ENCODE measurements around the gene OPTN. TPM values are rescaled to one million over a fixed set of nuclear protein-coding genes. Genes with fewer than 3 reads are reported as not detected.

The OPTN gene
- total and polyA plus RNA-seq, 2 experiments from 2014 or later = 48.7 to 79.4 TPM

DNA sequence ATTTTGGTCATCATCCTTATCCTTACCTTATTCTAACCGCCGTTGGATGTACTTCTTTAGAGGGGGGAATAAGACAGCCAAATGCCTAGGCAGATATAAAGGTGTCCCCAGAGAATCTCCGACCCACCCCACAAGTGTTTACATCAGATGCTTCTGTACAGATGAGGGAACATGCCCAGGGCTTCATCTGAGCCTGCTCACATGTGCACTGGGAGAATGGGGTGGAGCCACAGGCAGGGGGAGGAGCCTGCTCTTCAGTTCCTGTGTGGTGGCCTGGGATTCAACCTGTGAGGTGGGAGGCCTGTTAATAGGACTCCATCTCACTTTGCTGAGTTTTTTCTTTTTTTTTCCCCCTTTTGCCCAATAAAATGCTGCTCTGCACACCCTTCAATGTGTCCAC lies 27.6 kb upstream of the OPTN start:
- Histone ChIP-seq H3K4me3 (no peak overlapping the region), H3K9me3 (ENCODE audit: low read depth) (no peaks in the 10 kb centered on the region), H2AFZ (no peak overlapping the region), H3K36me3 (replicated peaks; ENCODE audit: insufficient read depth, low read depth) (no peaks in the 10 kb centered on the region), H3K27me3 (no peaks in the 10 kb centered on the region), H3K4me1 (ENCODE audit: insufficient read depth) (peaks cover 7% of the 10 kb centered on the region), H4K20me1 (ENCODE audit: insufficient read depth, poor library complexity, severe bottlenecking) (no peaks in the 10 kb centered on the region), H3K4me2 (no peak overlapping the region), H3K27ac (no peak overlapping the region), H3K9me2 (replicated peaks; ENCODE audit: insufficient read depth) (no peaks in the 10 kb centered on the region), H3K79me2 (no peaks in the 10 kb centered on the region)
- WGBS (ENCODE audit: low lambda C conversion rate, missing lambda C conversion rate) = 93% methylated on average over 3 of the region's 3 CpGs
- TF ChIP-seq, protein P1, sequence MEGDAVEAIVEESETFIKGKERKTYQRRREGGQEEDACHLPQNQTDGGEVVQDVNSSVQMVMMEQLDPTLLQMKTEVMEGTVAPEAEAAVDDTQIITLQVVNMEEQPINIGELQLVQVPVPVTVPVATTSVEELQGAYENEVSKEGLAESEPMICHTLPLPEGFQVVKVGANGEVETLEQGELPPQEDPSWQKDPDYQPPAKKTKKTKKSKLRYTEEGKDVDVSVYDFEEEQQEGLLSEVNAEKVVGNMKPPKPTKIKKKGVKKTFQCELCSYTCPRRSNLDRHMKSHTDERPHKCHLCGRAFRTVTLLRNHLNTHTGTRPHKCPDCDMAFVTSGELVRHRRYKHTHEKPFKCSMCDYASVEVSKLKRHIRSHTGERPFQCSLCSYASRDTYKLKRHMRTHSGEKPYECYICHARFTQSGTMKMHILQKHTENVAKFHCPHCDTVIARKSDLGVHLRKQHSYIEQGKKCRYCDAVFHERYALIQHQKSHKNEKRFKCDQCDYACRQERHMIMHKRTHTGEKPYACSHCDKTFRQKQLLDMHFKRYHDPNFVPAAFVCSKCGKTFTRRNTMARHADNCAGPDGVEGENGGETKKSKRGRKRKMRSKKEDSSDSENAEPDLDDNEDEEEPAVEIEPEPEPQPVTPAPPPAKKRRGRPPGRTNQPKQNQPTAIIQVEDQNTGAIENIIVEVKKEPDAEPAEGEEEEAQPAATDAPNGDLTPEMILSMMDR (IDR thresholded peaks at IDR 0.05; ENCODE audit: poor library complexity) = no peak
- no peak for DNase-seq (ENCODE audit: low spot score)

DNA sequence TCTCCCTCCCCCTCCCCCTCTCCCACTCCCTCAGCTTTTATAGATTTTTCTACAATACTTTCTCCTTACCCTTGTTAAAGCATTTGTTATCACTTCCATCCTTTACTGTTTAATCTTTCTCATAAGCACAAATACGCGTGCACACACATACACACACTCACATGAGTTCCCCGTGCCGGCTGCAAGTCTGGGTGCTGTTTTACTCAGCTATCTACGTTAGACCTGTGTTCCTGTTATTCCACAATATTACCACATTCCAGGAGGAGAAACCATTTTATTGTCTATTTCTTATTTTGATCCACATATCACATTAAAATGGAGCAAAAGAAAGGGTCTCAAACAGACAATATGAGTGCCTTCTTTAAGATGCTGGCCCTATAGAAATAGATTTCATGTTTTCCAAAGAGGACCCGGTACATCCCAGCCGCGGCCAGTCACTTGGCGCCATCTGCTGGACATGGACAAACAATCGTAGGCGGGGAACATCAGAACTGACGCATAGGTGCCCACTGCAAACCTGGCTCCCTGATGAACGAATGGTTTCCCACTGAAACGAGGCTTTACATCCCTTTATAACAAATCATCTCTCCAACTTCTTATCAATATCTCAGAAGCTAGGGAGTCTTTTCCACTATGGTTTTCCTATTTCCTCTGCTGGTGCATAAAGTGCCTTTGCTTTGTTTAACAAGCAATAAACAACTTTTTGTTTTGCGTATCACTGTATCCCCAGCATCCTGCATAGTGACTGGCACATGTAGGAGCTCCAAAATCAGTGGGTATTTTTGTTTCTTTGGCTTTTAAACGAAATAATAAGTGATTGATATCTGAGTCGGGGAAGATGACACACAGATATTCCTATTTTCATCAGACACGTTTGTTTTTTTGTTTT lies 25.2 kb upstream of the OPTN start:
- H3K27me3 ChIP-seq = no peaks in the 10 kb centered on the region
- H3K4me2 ChIP-seq = no peak overlapping the region
- 30% methylated on average over 18 of the region's 18 CpGs for whole genome bisulfite sequencing (ENCODE audit: low lambda C conversion rate, missing lambda C conversion rate)
- TF ChIP-seq, protein P1 (IDR thresholded peaks at IDR 0.05; ENCODE audit: poor library complexity) = peak; percentile 88
- TF ChIP-seq EZH2 (IDR thresholded peaks at IDR 0.05; ENCODE audit: borderline replicate concordance) = no peak
- TF ChIP-seq EZH2phosphoT487 (IDR thresholded peaks at IDR 0.05; ENCODE audit: low read depth, severe bottlenecking, unreplicated experiment) = no peak
- H3K27ac ChIP-seq = no peak overlapping the region
- H3K9me3 ChIP-seq (ENCODE audit: low read depth) = no peaks in the 10 kb centered on the region
- H3K9me2 ChIP-seq (replicated peaks; ENCODE audit: insufficient read depth) = no peaks in the 10 kb centered on the region
- H3K4me1 ChIP-seq (ENCODE audit: insufficient read depth) = peaks cover 14% of the 10 kb centered on the region
- H2AFZ ChIP-seq = no peak overlapping the region
- H4K20me1 ChIP-seq (ENCODE audit: insufficient read depth, poor library complexity, severe bottlenecking) = no peaks in the 10 kb centered on the region
- H3K79me2 ChIP-seq = no peaks in the 10 kb centered on the region
- H3K36me3 ChIP-seq (replicated peaks; ENCODE audit: insufficient read depth, low read depth) = no peaks in the 10 kb centered on the region
- DNase-seq (ENCODE audit: low spot score) = peak; percentile 89
- no peak overlapping the region for H3K4me3 ChIP-seq

DNA sequence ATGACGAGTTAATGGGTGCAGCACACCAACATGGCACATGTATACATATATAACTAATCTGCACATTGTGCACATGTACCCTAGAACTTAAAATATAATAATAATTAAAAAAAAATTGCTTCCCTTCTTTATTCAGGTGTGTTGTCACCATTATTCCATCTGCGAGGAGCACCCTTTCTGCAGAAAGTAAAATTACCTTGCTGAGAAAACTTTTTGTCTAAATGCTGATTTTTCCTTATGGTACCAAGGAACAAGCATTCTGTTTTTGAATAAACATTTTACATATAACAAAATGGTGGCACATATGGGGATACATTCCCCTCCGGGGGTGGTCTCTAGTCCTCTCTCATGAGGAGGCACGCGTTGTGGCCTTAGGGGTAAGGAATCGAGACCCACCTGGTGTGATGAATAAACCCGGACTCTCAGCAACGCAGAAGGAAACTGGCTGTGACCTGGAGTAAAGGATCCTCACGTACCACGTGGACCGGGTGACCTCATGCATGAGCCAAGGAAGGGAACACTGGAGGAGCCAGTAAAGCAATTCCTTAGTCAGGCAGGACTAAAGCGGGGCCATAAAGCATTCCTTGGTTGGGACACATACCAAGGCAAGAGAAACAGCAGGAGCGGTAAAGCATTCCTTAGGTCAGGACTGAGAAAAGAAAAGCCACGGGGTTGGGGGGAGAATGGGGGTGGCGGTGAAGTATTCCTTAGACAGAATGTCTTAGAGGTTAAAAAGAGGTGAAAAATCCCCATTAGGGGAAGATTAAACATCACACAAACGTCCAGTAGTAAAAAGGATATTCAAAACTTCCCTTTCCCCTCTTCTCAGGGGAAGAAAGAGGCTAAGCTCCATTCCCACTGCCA lies 20.8 kb upstream of the OPTN start:
- Histone ChIP-seq H3K4me2 (peak overlapping the region; percentile 70), H3K27ac (peak overlapping the region; percentile 97), H3K4me1 (ENCODE audit: insufficient read depth) (peaks cover 31% of the 10 kb centered on the region), H3K9me2 (replicated peaks; ENCODE audit: insufficient read depth) (no peaks in the 10 kb centered on the region), H3K4me3 (no peak overlapping the region), H3K36me3 (replicated peaks; ENCODE audit: insufficient read depth, low read depth) (no peaks in the 10 kb centered on the region), H2AFZ (peak overlapping the region; percentile 76), H3K79me2 (no peaks in the 10 kb centered on the region), H4K20me1 (ENCODE audit: insufficient read depth, poor library complexity, severe bottlenecking) (no peaks in the 10 kb centered on the region), H3K27me3 (no peaks in the 10 kb centered on the region), H3K9me3 (ENCODE audit: low read depth) (no peaks in the 10 kb centered on the region)
- peak; percentile 87 for DNase-seq (ENCODE audit: low spot score)
- 42% methylated on average over 16 of the region's 16 CpGs for WGBS (ENCODE audit: low lambda C conversion rate, missing lambda C conversion rate)
- TF ChIP-seq, protein P1 (IDR thresholded peaks at IDR 0.05; ENCODE audit: poor library complexity) = no peak
- no peak for TF ChIP-seq EZH2 (IDR thresholded peaks at IDR 0.05; ENCODE audit: borderline replicate concordance)
- no peak for TF ChIP-seq EZH2phosphoT487 (IDR thresholded peaks at IDR 0.05; ENCODE audit: low read depth, severe bottlenecking, unreplicated experiment)

Measured in hepatocyte (in vitro differentiated cells).